Keratinocyte (primary cell): Measurements from ENCODE around the gene OS9.

ENCODE experiments used
- CTCF ChIP-seq, 3 experiments: IDR thresholded peaks in 1 of 3; conservative IDR thresholded peaks in 1 of 3; optimal IDR thresholded peaks in 1 of 3; 2 replicates in 2 of 3; 3 replicates in 1 of 3; pipeline versions ENCODE3 to v1.5.1; 2011; ENCODE audit warnings: low read length in 3 of 3, mild to moderate bottlenecking in 3 of 3, moderate library complexity in 2 of 3, control low read depth in 1 of 3, inconsistent platforms in 1 of 3; ENCODE audit not compliant: insufficient read depth in 2 of 3; ENCODE audit errors: extremely low read depth in 1 of 3
- EZH2 ChIP-seq: IDR thresholded peaks from one replicate; pipeline ENCODE4 v1.6.1; 2012; ENCODE audit warnings: inconsistent platforms, mild to moderate bottlenecking, low read length, moderate library complexity

GRCh38 chr12:57766464-57767304 is 72.8 kb downstream of the OS9 start, which contains the start of gene CYP27B1:
- TF ChIP-seq CTCF (optimal IDR thresholded peaks at IDR 0.05 in 1 of 3, IDR thresholded peaks at IDR 0.05 in 1 of 3, conservative IDR thresholded peaks at IDR 0.05 in 1 of 3; ENCODE audit: extremely low read depth in 1 of 3, insufficient read depth in 2 of 3, low read length in 3 of 3): no peak
- no peak for TF ChIP-seq EZH2
